Measurements from ENCODE around the gene LRRC75A. TPM values are rescaled to one million over a fixed set of nuclear protein-coding genes. Genes with fewer than 3 reads are reported as not detected.

LRRC75A gene
- total and polyA plus RNA-seq, 2 donors (not counting 1 experiment from before 2014, with no cell fraction given): 2.0 to 3.4 TPM

- no peaks in the 10 kb centered on the region for H3K4me1 Mint-ChIP-seq
- no peaks in the 10 kb centered on the region for H3K9me3 ChIP-seq (ENCODE audit: control extremely low read depth in 1 of 3, control insufficient read depth in 2 of 3, insufficient read depth in 1 of 3, low read length in 2 of 3)
- 88% methylated on average over 8 of the region's 8 CpGs for WGBS (ENCODE audit: insufficient coverage)
- H4K20me1 ChIP-seq (ENCODE audit: control insufficient read depth, insufficient read depth, low read length, poor library complexity, severe bottlenecking): no peaks in the 10 kb centered on the region
- POLR2A ChIA-PET: no interaction called here
- H3K27me3 Mint-ChIP-seq: peaks cover 4% of the 10 kb centered on the region
- no peak overlapping the region for H3K4me2 ChIP-seq (replicated peaks; ENCODE audit: low read depth, low read length, poor library complexity, severe bottlenecking)
- ATAC-seq (ENCODE audit: low read depth) (no peak), DNase-seq (no peak)
- TF ChIP-seq CTCF (IDR thresholded peaks at IDR 0.05) (no peak), EZH2 (IDR thresholded peaks at IDR 0.05; ENCODE audit: borderline replicate concordance, insufficient read depth, low read depth, low read length, poor library complexity, severe bottlenecking) (no peak)
- H3K9me3 Mint-ChIP-seq (ENCODE audit: insufficient read depth): no peaks in the 10 kb centered on the region
- CTCF ChIA-PET: no interaction called here
- H2AFZ ChIP-seq (ENCODE audit: insufficient read depth, low read depth, low read length, poor library complexity, severe bottlenecking): no peak overlapping the region
- H3K4me3 ChIP-seq (ENCODE audit: control extremely low read depth in 1 of 5, extremely low read depth in 1 of 5, insufficient read depth in 1 of 5, low read depth in 2 of 5, low read length in 4 of 5): no peak overlapping the region
- intact Hi-C loops (cut with micrococcal nuclease): no loop called here
- H3K27ac ChIP-seq (ENCODE audit: low read length in 2 of 2): no peak overlapping the region
- no peaks in the 10 kb centered on the region for H3K36me3 ChIP-seq (replicated peaks in 1 of 2; ENCODE audit: control extremely low read depth in 1 of 2, control insufficient read depth in 1 of 2, extremely low read depth in 1 of 2, insufficient read depth in 2 of 2, low read length in 1 of 2)
- H3K4me1 ChIP-seq (ENCODE audit: control insufficient read depth in 2 of 2, insufficient read depth in 2 of 2, low read length in 2 of 2): no peaks in the 10 kb centered on the region
- H3K79me2 ChIP-seq (ENCODE audit: control insufficient read depth, insufficient read depth, low read length): no peaks in the 10 kb centered on the region
- H3K9ac ChIP-seq (ENCODE audit: low read length): no peak overlapping the region
- H3K27ac Mint-ChIP-seq: no peak overlapping the region
- no peaks in the 10 kb centered on the region for H3K27me3 ChIP-seq (replicated peaks in 1 of 4; ENCODE audit: control extremely low read depth in 1 of 4, control insufficient read depth in 3 of 4, insufficient read depth in 4 of 4, low read length in 3 of 4)
- no peak overlapping the region for H3K4me3 Mint-ChIP-seq
Observed at GRCh38 chr17:16482253-16482652, 9.7 kb downstream of the LRRC75A start.

GRCh38 chr17:16480995-16481394 is 11.0 kb downstream of the LRRC75A start:
- TF ChIP-seq CTCF (IDR thresholded peaks at IDR 0.05) (no peak), EZH2 (IDR thresholded peaks at IDR 0.05; ENCODE audit: borderline replicate concordance, insufficient read depth, low read depth, low read length, poor library complexity, severe bottlenecking) (no peak)
- Histone ChIP-seq H3K9me3 (ENCODE audit: control extremely low read depth in 1 of 3, control insufficient read depth in 2 of 3, insufficient read depth in 1 of 3, low read length in 2 of 3) (no peaks in the 10 kb centered on the region), H3K4me1 (ENCODE audit: control insufficient read depth in 2 of 2, insufficient read depth in 2 of 2, low read length in 2 of 2) (no peaks in the 10 kb centered on the region), H3K36me3 (replicated peaks in 1 of 2; ENCODE audit: control extremely low read depth in 1 of 2, control insufficient read depth in 1 of 2, extremely low read depth in 1 of 2, insufficient read depth in 2 of 2, low read length in 1 of 2) (no peaks in the 10 kb centered on the region), H3K4me2 (replicated peaks; ENCODE audit: low read depth, low read length, poor library complexity, severe bottlenecking) (no peak overlapping the region), H3K4me3 (ENCODE audit: control extremely low read depth in 1 of 5, extremely low read depth in 1 of 5, insufficient read depth in 1 of 5, low read depth in 2 of 5, low read length in 4 of 5) (no peak overlapping the region), H3K79me2 (ENCODE audit: control insufficient read depth, insufficient read depth, low read length) (no peaks in the 10 kb centered on the region), H4K20me1 (ENCODE audit: control insufficient read depth, insufficient read depth, low read length, poor library complexity, severe bottlenecking) (no peaks in the 10 kb centered on the region), H2AFZ (ENCODE audit: insufficient read depth, low read depth, low read length, poor library complexity, severe bottlenecking) (no peak overlapping the region), H3K27me3 (replicated peaks in 1 of 4; ENCODE audit: control extremely low read depth in 1 of 4, control insufficient read depth in 3 of 4, insufficient read depth in 4 of 4, low read length in 3 of 4) (no peaks in the 10 kb centered on the region), H3K27ac (ENCODE audit: low read length in 2 of 2) (no peak overlapping the region), H3K9ac (ENCODE audit: low read length) (no peak overlapping the region)
- Mint-ChIP-seq H3K27ac (no peak overlapping the region), H3K4me1 (no peaks in the 10 kb centered on the region), H3K9me3 (ENCODE audit: insufficient read depth) (no peaks in the 10 kb centered on the region), H3K27me3 (peaks cover 4% of the 10 kb centered on the region), H3K4me3 (no peak overlapping the region)
- no peak for DNase-seq
- ChIA-PET POLR2A (no interaction called here), CTCF (no interaction called here)
- intact Hi-C loops (cut with micrococcal nuclease): no loop called here
- no peak for ATAC-seq (ENCODE audit: low read depth)
- WGBS (ENCODE audit: insufficient coverage): 95% methylated on average over 5 of the region's 6 CpGs

Data from B cell (primary cell).